Limb (tissue), 2 donors: ENCODE results near the gene MAGED2.
"Not testable (repeated sequence)": the region's sequence is repeated elsewhere in the genome, so short reads cannot be mapped to it uniquely, and the experiment has no call there.

Source experiments
- DNase-seq, 2 donors: peaks; one replicate each; pipeline ENCODE4 v3.0.0-alpha.2; 2016; ENCODE audit errors: extremely low spot score in 2 of 2

MAGED2 gene

GRCh38 chrX:54818221-54818620 lies 10.7 kb downstream of the MAGED2 start:
- no peak for DNase-seq

DNA sequence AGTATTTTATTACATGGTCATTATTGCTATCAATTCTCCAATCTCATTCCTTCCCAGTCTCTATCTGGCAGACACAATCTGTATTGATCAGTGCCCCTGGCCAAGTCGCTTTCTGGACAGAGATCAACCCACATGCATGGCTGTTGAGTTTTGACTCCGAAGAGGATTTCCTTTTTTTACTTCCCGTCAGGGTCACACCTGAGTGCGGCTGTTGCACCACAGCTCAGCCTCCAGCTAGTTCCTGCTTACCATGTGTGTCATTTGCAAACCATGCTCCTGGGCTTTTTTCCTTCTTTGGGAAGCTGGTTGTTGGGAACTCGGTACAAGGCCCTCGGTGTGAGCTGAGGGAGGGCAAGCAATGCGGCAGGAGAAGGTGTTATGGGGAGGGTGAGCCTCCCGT lies 11.7 kb downstream of the MAGED2 start:
- no peak for DNase-seq

- no peak for DNase-seq
These were observed 13.2 kb downstream of the MAGED2 start for GRCh38 chrX:54820737-54821136.

- DNase-seq: no peak
These were observed 13.8 kb downstream of the MAGED2 start for GRCh38 chrX:54821310-54821709.

- DNase-seq: no peak
These were observed 16.6 kb downstream of the MAGED2 start for GRCh38 chrX:54824195-54824594.

DNA sequence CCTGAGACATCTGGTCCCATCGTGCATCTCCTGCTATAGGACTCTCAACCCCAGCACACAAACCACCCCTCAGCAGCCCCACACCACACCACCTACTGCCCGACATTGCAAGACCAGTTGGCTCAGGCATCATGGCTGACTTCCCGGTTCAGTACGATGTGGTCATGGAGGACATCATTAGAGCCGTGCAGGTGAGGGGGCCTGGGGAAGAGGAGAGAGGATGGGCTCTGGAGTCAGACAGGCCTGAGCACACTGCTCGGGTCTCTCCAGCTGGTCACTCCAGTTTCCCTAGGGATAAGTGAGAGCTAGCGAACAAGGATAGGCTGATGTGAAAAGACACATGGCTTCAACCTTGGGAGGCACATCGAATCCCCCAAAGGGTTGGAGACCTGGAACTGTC lies 17.2 kb downstream of the MAGED2 start:
- DNase-seq: no peak

GRCh38 chrX:54825716-54826438 lies 18.3 kb downstream of the MAGED2 start:
- DNase-seq: no peak

DNA sequence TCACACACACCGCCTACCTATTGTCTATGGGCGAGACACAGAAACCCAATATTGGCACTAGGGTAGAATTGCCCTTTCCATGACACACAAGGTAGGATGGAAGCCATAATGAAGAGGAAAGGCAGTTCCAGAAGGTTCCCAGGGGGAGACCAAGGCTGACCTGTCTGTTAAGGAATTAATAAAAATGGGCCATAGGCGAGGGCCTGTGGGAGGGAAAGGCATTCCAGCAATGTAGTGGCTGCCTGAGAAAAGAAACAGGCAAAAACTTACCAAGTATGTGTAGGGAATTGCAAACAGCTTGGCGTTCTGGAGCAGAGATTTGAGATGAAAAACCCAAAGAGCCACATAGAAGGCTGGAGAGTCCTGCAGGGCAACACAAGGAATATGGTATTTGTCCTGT lies 19.1 kb downstream of the MAGED2 start:
- DNase-seq: no peak

GRCh38 chrX:54838583-54838982 lies 31.0 kb downstream of the MAGED2 start:
- no peak for DNase-seq

DNA sequence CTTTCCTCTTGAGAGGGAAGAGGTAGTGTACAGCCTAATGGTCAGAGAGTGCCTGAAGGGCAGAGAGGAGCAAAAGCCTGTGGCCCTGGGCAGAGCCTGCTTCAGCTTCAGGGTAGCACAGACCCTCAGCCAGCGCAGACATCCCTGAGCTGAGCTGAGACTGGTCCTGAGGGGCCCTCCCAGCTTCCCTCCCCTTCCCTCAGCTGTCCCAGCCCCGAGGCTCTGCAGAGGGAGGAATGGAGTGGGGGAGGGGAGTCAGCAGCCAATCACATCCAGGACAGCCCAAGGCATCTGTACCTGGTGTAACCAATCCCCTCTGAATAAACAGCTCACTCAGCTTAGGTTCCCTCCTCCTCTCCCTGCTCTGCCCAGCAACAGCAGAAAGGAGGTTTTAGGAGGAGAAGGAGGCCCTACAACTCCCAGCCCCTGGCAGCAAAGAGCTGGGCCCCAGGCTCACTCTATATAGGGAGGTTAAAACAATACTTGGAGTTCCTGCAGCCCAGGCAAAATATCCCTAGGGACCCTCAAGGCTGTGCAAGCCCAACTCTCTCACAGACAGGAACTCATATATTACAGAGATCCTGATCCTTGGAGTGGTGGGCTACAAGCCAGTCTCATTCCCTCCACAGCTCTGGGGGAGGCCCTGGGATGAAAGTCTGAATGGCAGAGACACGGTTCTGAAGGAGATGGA lies 33.8 kb downstream of the MAGED2 start:
- peak; percentile 30 to 49 for DNase-seq

DNA sequence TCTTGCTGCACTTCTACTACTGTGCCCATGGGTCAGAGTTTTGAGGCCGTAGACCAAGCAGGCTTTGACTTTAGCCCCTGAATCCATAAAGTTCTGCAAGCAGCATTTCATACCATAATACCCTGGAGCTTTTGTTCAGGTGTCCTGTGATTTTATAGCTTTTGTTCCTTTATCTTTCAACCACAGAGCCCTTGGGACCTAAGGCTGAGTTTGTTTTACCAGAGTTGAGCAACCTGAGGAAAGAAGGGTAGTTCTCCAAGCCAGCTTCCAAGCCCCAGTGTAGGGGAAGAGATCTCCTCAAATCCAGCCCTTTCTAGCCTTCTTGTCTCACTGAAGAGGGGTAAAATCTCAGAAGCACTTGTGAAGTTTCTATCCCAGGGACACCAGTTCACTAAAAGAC lies 35.1 kb downstream of the MAGED2 start:
- no peak for DNase-seq

DNA sequence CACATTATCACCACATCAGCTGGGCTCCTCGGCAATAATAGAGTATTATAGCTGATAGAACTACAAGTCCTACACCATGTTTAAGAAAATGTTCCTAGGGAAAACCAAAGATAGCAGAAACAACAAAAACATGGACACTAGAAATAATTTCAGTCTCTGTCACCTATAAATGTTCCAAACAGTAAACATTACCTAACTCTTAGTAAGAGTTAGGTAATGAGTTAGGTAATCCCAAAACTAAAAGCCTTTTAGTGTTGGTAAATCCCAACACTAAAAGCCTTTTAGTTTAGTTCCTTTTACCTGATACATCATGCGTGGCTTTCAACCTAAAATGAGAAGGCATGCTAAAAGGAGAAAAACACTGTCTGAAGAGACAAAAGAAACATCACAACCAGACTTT lies 35.5 kb downstream of the MAGED2 start:
- no peak for DNase-seq

DNA sequence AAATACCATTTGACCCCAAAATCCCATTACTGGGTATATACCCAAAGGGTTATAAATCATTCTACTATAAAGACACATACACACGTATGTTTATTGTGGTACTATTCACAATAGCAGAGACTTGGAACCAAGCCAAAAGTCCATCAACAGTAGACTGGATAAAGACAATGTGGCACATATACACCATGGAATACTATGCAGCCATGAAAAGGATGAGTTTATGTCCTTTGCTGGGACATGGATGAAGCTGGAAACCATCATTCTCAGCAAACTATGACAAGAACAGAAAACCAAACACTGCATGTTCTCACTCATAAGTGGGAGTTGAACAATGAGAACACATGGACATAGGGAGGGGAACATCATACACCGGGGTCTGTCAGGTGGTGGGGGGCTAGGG lies 40.2 kb downstream of the MAGED2 start:
- not testable (repeated sequence) for DNase-seq

DNA sequence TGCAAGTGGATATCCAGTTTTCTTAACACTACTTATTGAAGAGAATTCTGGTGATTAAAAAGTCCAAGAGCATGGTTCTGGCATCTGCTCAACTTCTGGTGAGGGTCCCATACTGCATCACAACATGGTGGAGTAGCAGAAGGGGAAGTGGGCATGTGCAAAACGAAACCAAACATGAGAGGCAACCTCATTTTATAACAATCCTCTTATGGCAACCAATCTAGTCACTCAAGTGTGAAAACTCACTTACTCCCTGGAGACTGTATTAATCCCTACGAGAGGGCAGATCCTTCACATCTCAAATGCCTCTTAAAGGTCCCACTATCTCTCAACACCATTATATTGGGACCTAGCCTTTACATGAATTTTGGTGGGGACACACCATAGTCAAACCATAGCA lies 57.7 kb downstream of the MAGED2 start:
- no peak for DNase-seq
